ENCODE results near the gene C1QTNF6. TPM values are rescaled to one million over a fixed set of nuclear protein-coding genes. Genes with fewer than 3 reads are reported as not detected.

C1QTNF6 gene
- total RNA-seq, 1 donor from 2014 or later, result 6.0 TPM

- no peaks in the 10 kb centered on the region for H4K20me1 ChIP-seq (ENCODE audit: insufficient read depth, low read length)
- H3K27ac ChIP-seq (ENCODE audit: low read depth, low read length), result no peak overlapping the region
- H3K27me3 ChIP-seq (ENCODE audit: insufficient read depth, low read length), result no peaks in the 10 kb centered on the region
- Mint-ChIP-seq H3K9me3 (ENCODE audit: unreplicated experiment) (peaks cover 5% of the 10 kb centered on the region), H3K27ac (ENCODE audit: unreplicated experiment) (no peak overlapping the region), H3K27me3 (ENCODE audit: low read depth, unreplicated experiment) (peaks cover 41% of the 10 kb centered on the region), H3K36me3 (ENCODE audit: low read depth, unreplicated experiment) (peaks cover 2% of the 10 kb centered on the region), H3K4me3 (ENCODE audit: unreplicated experiment) (no peak overlapping the region), H3K4me1 (ENCODE audit: low read depth, unreplicated experiment) (peaks cover 22% of the 10 kb centered on the region)
- H3K4me2 ChIP-seq (ENCODE audit: low read length), result no peak overlapping the region
- FAIRE-seq (no peak), DNase-seq (ENCODE audit: low read depth) (no peak)
- peaks cover 33% of the 10 kb centered on the region for H3K4me1 ChIP-seq (ENCODE audit: insufficient read depth, low read length)
- no peak overlapping the region for H3K9ac ChIP-seq (ENCODE audit: low read length)
- no peaks in the 10 kb centered on the region for H3K36me3 ChIP-seq (ENCODE audit: insufficient read depth, low read length)
- H3K9me3 ChIP-seq (ENCODE audit: insufficient read depth, low read depth, low read length), result no peaks in the 10 kb centered on the region
- TF ChIP-seq CTCF (IDR thresholded peaks at IDR 0.05; ENCODE audit: insufficient read depth, low read depth, low read length) (no peak), EZH2 (IDR thresholded peaks at IDR 0.05; ENCODE audit: insufficient read depth, low read length) (no peak)
- H2AFZ ChIP-seq (ENCODE audit: low read depth, low read length), result no peak overlapping the region
- no peaks in the 10 kb centered on the region for H3K79me2 ChIP-seq (ENCODE audit: insufficient read depth, low read length)
- H3K4me3 ChIP-seq (ENCODE audit: insufficient read depth, low read depth, low read length), result no peak overlapping the region
Observed at GRCh38 chr22:37226514-37226913, 38.5 kb upstream of the C1QTNF6 start.

- TF ChIP-seq EZH2 (IDR thresholded peaks at IDR 0.05; ENCODE audit: insufficient read depth, low read length) (no peak), CTCF (IDR thresholded peaks at IDR 0.05; ENCODE audit: insufficient read depth, low read depth, low read length) (no peak)
- Mint-ChIP-seq H3K4me1 (ENCODE audit: low read depth, unreplicated experiment) (peaks cover 22% of the 10 kb centered on the region), H3K36me3 (ENCODE audit: low read depth, unreplicated experiment) (peaks cover 2% of the 10 kb centered on the region), H3K4me3 (ENCODE audit: unreplicated experiment) (no peak overlapping the region), H3K27ac (ENCODE audit: unreplicated experiment) (no peak overlapping the region), H3K9me3 (ENCODE audit: unreplicated experiment) (peaks cover 5% of the 10 kb centered on the region), H3K27me3 (ENCODE audit: low read depth, unreplicated experiment) (peaks cover 37% of the 10 kb centered on the region)
- Histone ChIP-seq H3K9me3 (ENCODE audit: insufficient read depth, low read depth, low read length) (peaks cover 4% of the 10 kb centered on the region), H3K36me3 (ENCODE audit: insufficient read depth, low read length) (no peaks in the 10 kb centered on the region), H3K4me3 (ENCODE audit: insufficient read depth, low read depth, low read length) (no peak overlapping the region), H3K9ac (ENCODE audit: low read length) (no peak overlapping the region), H3K27ac (ENCODE audit: low read depth, low read length) (no peak overlapping the region), H2AFZ (ENCODE audit: low read depth, low read length) (no peak overlapping the region), H3K79me2 (ENCODE audit: insufficient read depth, low read length) (no peaks in the 10 kb centered on the region), H3K27me3 (ENCODE audit: insufficient read depth, low read length) (no peaks in the 10 kb centered on the region), H3K4me2 (ENCODE audit: low read length) (no peak overlapping the region), H4K20me1 (ENCODE audit: insufficient read depth, low read length) (no peaks in the 10 kb centered on the region), H3K4me1 (ENCODE audit: insufficient read depth, low read length) (peaks cover 33% of the 10 kb centered on the region)
- DNase-seq (ENCODE audit: low read depth), result no peak
- FAIRE-seq, result no peak
Observed at GRCh38 chr22:37226087-37226486, 38.0 kb upstream of the C1QTNF6 start.

- TF ChIP-seq CTCF (IDR thresholded peaks at IDR 0.05; ENCODE audit: insufficient read depth, low read depth, low read length) (no peak), EZH2 (IDR thresholded peaks at IDR 0.05; ENCODE audit: insufficient read depth, low read length) (no peak)
- no peak for DNase-seq (ENCODE audit: low read depth)
- Histone ChIP-seq H3K4me3 (ENCODE audit: insufficient read depth, low read depth, low read length) (no peak overlapping the region), H3K27me3 (ENCODE audit: insufficient read depth, low read length) (no peaks in the 10 kb centered on the region), H2AFZ (ENCODE audit: low read depth, low read length) (no peak overlapping the region), H3K9me3 (ENCODE audit: insufficient read depth, low read depth, low read length) (peaks cover 4% of the 10 kb centered on the region), H3K36me3 (ENCODE audit: insufficient read depth, low read length) (no peaks in the 10 kb centered on the region), H3K79me2 (ENCODE audit: insufficient read depth, low read length) (no peaks in the 10 kb centered on the region), H3K27ac (ENCODE audit: low read depth, low read length) (no peak overlapping the region), H3K4me1 (ENCODE audit: insufficient read depth, low read length) (peaks cover 27% of the 10 kb centered on the region), H4K20me1 (ENCODE audit: insufficient read depth, low read length) (no peaks in the 10 kb centered on the region), H3K9ac (ENCODE audit: low read length) (no peak overlapping the region), H3K4me2 (ENCODE audit: low read length) (no peak overlapping the region)
- Mint-ChIP-seq H3K9me3 (ENCODE audit: unreplicated experiment) (peaks cover 9% of the 10 kb centered on the region), H3K4me3 (ENCODE audit: unreplicated experiment) (no peak overlapping the region), H3K36me3 (ENCODE audit: low read depth, unreplicated experiment) (peaks cover 2% of the 10 kb centered on the region), H3K27ac (ENCODE audit: unreplicated experiment) (no peak overlapping the region), H3K27me3 (ENCODE audit: low read depth, unreplicated experiment) (peaks cover 37% of the 10 kb centered on the region), H3K4me1 (ENCODE audit: low read depth, unreplicated experiment) (peaks cover 22% of the 10 kb centered on the region)
- no peak for FAIRE-seq
Observed at GRCh38 chr22:37225481-37225880, 37.4 kb upstream of the C1QTNF6 start.

Measured in astrocyte (in vitro differentiated cells and primary cell).